Lower leg skin (tissue), 4 donors: ENCODE results near the gene UGT1A8. TPM values are rescaled to one million over a fixed set of nuclear protein-coding genes. Genes with fewer than 3 reads are reported as not detected.
A peak's percentile ranks its signal among the peaks of the same experiment; 100 is the strongest.

Experiments used
- DNase-seq, 2 donors: peaks; one replicate each; pipeline ENCODE4 v3.0.0-alpha.2; 2019; ENCODE audit warnings: low spot score in 2 of 2
- H3K4me3 ChIP-seq: fragments of 200-600 bp; sonication (generic); 2 replicates; pipeline ENCODE4 v1.5.1; 2017; ENCODE audit warnings: mild to moderate bottlenecking, low read depth; ENCODE audit not compliant: poor library complexity, severe bottlenecking
- POLR2A ChIP-seq, 2 donors: fragments of 450-650 bp; IDR thresholded peaks; one replicate each; pipeline ENCODE4 v1.6.1; 2016 to 2017; ENCODE audit warnings: antibody characterized with exemption in 2 of 2, mild to moderate bottlenecking in 1 of 2, moderate library complexity in 1 of 2
- WGBS, 2 donors: methylation state at CpG; one replicate each; pipeline ENCODE4 v1.1.5; 2018; 5-methylcytosine and 5-hydroxymethylcytosine counted together
- intact Hi-C: fragments of 100-400 bp; cut with DNase I; formaldehyde crosslinking; loops from one replicate; pipeline ENCODE4 v1.15.0; 2023; ENCODE audit warnings: low total_unique reads
- total RNA-seq, 4 donors: library from RNA; depleted of rRNA; stranded (reverse); fragments of >200 nt; gene quantifications; one replicate each; pipeline ENCODE4 v1.1.0, GENCODE V29; 2016
- TF ChIP-seq, protein P1 (sequence below), 3 donors: fragments of 450-650 bp; IDR thresholded peaks; one replicate each; pipeline ENCODE4 v1.5.1; 2016; ENCODE audit warnings: antibody characterized with exemption in 3 of 3, mild to moderate bottlenecking in 3 of 3, moderate library complexity in 2 of 3

Gene UGT1A8
- total RNA-seq, 4 donors from 2014 or later, result not detected

- DNase-seq, result peak in 1 of 2 donors; percentile 80
- no peak overlapping the region for H3K4me3 ChIP-seq
- 76 to 79% methylated on average over 10 of the region's 10 CpGs for WGBS, 2 donors
- TF ChIP-seq, protein P1, sequence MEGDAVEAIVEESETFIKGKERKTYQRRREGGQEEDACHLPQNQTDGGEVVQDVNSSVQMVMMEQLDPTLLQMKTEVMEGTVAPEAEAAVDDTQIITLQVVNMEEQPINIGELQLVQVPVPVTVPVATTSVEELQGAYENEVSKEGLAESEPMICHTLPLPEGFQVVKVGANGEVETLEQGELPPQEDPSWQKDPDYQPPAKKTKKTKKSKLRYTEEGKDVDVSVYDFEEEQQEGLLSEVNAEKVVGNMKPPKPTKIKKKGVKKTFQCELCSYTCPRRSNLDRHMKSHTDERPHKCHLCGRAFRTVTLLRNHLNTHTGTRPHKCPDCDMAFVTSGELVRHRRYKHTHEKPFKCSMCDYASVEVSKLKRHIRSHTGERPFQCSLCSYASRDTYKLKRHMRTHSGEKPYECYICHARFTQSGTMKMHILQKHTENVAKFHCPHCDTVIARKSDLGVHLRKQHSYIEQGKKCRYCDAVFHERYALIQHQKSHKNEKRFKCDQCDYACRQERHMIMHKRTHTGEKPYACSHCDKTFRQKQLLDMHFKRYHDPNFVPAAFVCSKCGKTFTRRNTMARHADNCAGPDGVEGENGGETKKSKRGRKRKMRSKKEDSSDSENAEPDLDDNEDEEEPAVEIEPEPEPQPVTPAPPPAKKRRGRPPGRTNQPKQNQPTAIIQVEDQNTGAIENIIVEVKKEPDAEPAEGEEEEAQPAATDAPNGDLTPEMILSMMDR (IDR thresholded peaks at IDR 0.05), result no peak
- TF ChIP-seq POLR2A (IDR thresholded peaks at IDR 0.05), result no peak
- intact Hi-C loops, result no loop called here
These were observed 190.8 kb downstream of the UGT1A8 start for GRCh38 chr2:233807966-233808935.

- TF ChIP-seq POLR2A (IDR thresholded peaks at IDR 0.05), result no peak
- TF ChIP-seq, protein P1 (IDR thresholded peaks at IDR 0.05), result no peak
- no peak for DNase-seq
- intact Hi-C loops, result no loop called here
- H3K4me3 ChIP-seq, result no peak overlapping the region
- WGBS, 2 donors, result 75 to 87% methylated on average over 6 of the region's 6 CpGs
These were observed 193.0 kb downstream of the UGT1A8 start for GRCh38 chr2:233810385-233810784.

DNA sequence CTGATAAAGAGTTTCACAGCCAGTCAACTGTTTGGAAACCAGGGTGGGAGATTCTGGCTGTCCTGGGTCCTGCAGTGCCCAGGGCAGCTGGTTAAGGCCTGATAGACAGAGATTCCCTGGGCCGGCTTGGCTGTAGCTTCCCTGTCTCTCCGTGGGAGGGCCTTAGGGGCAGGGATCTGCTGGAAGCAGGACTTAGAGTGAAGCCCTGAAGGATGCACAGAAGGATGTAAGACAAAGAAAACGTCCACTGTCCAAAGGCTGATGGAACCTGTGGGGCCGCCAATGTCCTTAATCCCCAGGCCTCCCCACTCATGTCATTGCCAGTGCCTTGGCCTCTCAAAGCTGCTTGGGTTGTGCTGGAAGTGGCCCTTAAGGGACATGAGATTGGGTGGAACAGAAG lies 193.7 kb downstream of the UGT1A8 start:
- no peak overlapping the region for H3K4me3 ChIP-seq
- intact Hi-C loops, result no loop called here
- WGBS, 2 donors, result 83% methylated on average over 4 of the region's 4 CpGs
- DNase-seq, result no peak
- TF ChIP-seq, protein P1 (IDR thresholded peaks at IDR 0.05), result no peak
- no peak for TF ChIP-seq POLR2A (IDR thresholded peaks at IDR 0.05)

- TF ChIP-seq, protein P1 (IDR thresholded peaks at IDR 0.05), result no peak
- no peak for TF ChIP-seq POLR2A (IDR thresholded peaks at IDR 0.05)
- DNase-seq, result peak in 1 of 2 donors; percentile 31
- no peak overlapping the region for H3K4me3 ChIP-seq
- intact Hi-C loops, result no loop called here
- 90 to 92% methylated on average over 8 of the region's 8 CpGs for WGBS, 2 donors
These were observed 194.3 kb downstream of the UGT1A8 start for GRCh38 chr2:233811732-233812131.

DNA sequence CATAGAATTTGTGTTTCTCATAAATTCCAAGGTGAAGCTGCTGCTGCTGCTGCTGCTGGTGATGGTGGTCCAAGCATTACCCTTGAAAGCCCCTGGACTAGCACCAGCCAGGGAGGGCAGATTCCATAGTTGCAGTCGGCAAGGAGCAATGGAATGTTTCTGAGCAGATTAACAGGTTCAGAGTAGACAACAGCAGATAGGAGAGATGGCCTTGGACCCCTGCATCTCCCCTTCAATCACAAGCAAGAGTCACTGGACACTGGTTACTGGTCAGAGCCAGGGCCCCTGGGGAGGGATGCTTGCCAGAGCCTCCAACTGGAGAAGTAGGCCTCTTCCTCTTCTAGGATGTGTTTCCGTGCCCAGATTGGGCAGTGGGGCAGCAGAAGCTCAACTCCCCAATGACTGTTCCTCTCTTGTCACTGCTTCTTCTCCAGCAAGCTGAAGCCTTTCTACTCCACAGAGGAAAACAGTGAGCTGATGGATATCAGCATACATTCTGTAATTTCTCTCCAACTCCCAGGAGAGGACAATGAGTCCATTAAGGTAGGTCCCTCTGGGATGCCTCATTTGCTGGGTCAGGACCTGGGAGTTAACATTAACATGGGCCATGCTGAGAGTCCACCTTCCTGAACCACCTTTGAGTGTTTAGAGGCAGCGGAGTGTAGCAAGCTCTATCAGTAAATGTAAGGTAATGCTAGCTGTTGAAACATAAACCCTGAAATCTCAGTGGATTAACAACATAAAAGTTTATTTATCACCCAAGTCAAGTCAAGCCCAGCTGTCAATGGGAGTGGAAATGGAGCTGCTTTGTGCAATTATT lies 196.0 kb downstream of the UGT1A8 start:
- no peak overlapping the region for H3K4me3 ChIP-seq
- TF ChIP-seq POLR2A (IDR thresholded peaks at IDR 0.05), result no peak
- TF ChIP-seq, protein P1 (IDR thresholded peaks at IDR 0.05), result no peak
- DNase-seq, result peak in 1 of 2 donors; percentile 60
- 83 to 90% methylated on average over 3 of the region's 3 CpGs for WGBS, 2 donors
- intact Hi-C loops, result no loop called here
